SK-N-SH (cell line): ENCODE data around the gene JPT2. TPM values are rescaled to one million over a fixed set of nuclear protein-coding genes. Genes with fewer than 3 reads are reported as not detected.

Source experiments
- CTCF ChIA-PET: fragments of 300-600, 350-600 bp; formaldehyde crosslinking; extraction: SDS; loops from one replicate; lab custom pipeline; 2021; lab: Yijun Ruan, JAX
- POLR2A ChIA-PET: fragments of 350-600 bp; sonication (Branson Sonifier 250); formaldehyde crosslinking; extraction: SDS; loops from one replicate; lab custom pipeline; 2020; ENCODE audit warnings: antibody characterized with exemption, inconsistent platforms; lab: Yijun Ruan, JAX
- DNase-seq: peaks from one replicate; pipeline ENCODE4 v3.0.0; 2012
- H2AFZ ChIP-seq: fragments of 200-600 bp; sonication (generic); 2 replicates; pipeline ENCODE4 v1.8.1; 2016; ENCODE audit warnings: antibody characterized with exemption, mild to moderate bottlenecking, low read depth
- H3F3A ChIP-seq: fragments of 200-600 bp; sonication (generic); replicated peaks from 2 replicates; pipeline ENCODE3; 2016; ENCODE audit warnings: antibody characterized with exemption, mild to moderate bottlenecking; ENCODE audit not compliant: insufficient read depth
- H3K27ac ChIP-seq, 2 experiments: fragments of 200-500 bp in 1 of 2; fragments of 200-600 bp in 1 of 2; sonication (Bioruptor generic) in 1 of 2; sonication (generic), shearing (Covaris generic) in 1 of 2; 2 replicates each; pipeline versions ENCODE4 v1.5.1 to v1.6.1; 2014 to 2016; ENCODE audit warnings: low read depth in 2 of 2, inconsistent platforms in 1 of 2, low read length in 1 of 2, mild to moderate bottlenecking in 1 of 2, mixed read lengths in 1 of 2
- H3K27me3 ChIP-seq: fragments of 200-600 bp; sonication (generic), shearing (Covaris generic); 2 replicates; pipeline ENCODE4 v1.6.1; 2016; ENCODE audit warnings: mixed run types; ENCODE audit not compliant: insufficient read depth
- H3K36me3 ChIP-seq, 2 experiments: fragments of 200-500 bp in 1 of 2; fragments of 200-600 bp in 1 of 2; sonication (Bioruptor generic) in 1 of 2; sonication (generic) in 1 of 2; replicated peaks in 1 of 2; 2 replicates each; pipeline versions ENCODE3 to v1.5.1; 2014 to 2016; ENCODE audit warnings: low read length in 1 of 2, mild to moderate bottlenecking in 1 of 2; ENCODE audit not compliant: insufficient read depth in 2 of 2, control insufficient read depth in 1 of 2
- H3K4me1 ChIP-seq, 2 experiments: fragments of 200-500 bp in 1 of 2; fragments of 200-600 bp in 1 of 2; sonication (Bioruptor generic) in 1 of 2; sonication (generic), shearing (Covaris generic) in 1 of 2; 2 replicates each; pipeline versions ENCODE4 v1.5.1 to v1.6.1; 2014 to 2016; ENCODE audit warnings: low read depth in 1 of 2, low read length in 1 of 2, mixed run types in 1 of 2; ENCODE audit not compliant: insufficient read depth in 2 of 2, control insufficient read depth in 1 of 2
- H3K4me2 ChIP-seq: fragments of 200-600 bp; sonication (generic), shearing (Covaris generic); 2 replicates; pipeline ENCODE4 v1.6.1; 2017; ENCODE audit warnings: mixed run types
- H3K4me3 ChIP-seq, 2 experiments: fragments of 200-500 bp in 1 of 2; fragments of 200-600 bp in 1 of 2; sonication (Bioruptor generic) in 1 of 2; sonication (generic), shearing (Covaris generic) in 1 of 2; 2 replicates each; pipeline versions ENCODE4 v1.5.1 to v1.8.1; 2014 to 2016; ENCODE audit warnings: low read depth in 2 of 2, inconsistent platforms in 1 of 2, low read length in 1 of 2, mild to moderate bottlenecking in 1 of 2, mixed read lengths in 1 of 2, moderate library complexity in 1 of 2
- H3K79me2 ChIP-seq: fragments of 200-600 bp; sonication (generic); 2 replicates; pipeline ENCODE4 v1.8.1; 2017; ENCODE audit warnings: mild to moderate bottlenecking; ENCODE audit not compliant: insufficient read depth
- H3K9ac ChIP-seq: fragments of 200-600 bp; sonication (generic); 2 replicates; pipeline ENCODE4 v1.6.1; 2017; ENCODE audit warnings: mixed run types
- H3K9me2 ChIP-seq: fragments of 200-600 bp; sonication (generic); 2 replicates; pipeline ENCODE4 v1.6.1; 2017; ENCODE audit warnings: mixed run types
- H3K9me3 ChIP-seq: fragments of 200-600 bp; sonication (generic); 2 replicates; pipeline ENCODE4 v1.6.1; 2017; ENCODE audit warnings: mixed run types, mild to moderate bottlenecking, moderate library complexity
- H4K20me1 ChIP-seq: fragments of 200-600 bp; sonication (generic); 2 replicates; pipeline ENCODE4 v1.6.1; 2017; ENCODE audit warnings: mild to moderate bottlenecking, mixed run types; ENCODE audit not compliant: insufficient read depth
- CHD2 ChIP-seq: fragments of 150-350 bp; IDR thresholded peaks from 2 replicates; pipeline ENCODE4 v1.6.1; 2018; ENCODE audit warnings: low read length; ENCODE audit not compliant: partially characterized antibody
- EP300 ChIP-seq, 2 experiments: IDR thresholded peaks; 2 replicates each; pipeline versions ENCODE4 v1.4.0 to v1.6.1; 2012; ENCODE audit warnings: borderline replicate concordance in 1 of 2, low read depth in 1 of 2, low read length in 1 of 2
- FOSL2 ChIP-seq: IDR thresholded peaks from 2 replicates; pipeline ENCODE4 v1.4.0; 2012; ENCODE audit warnings: low read depth, mild to moderate bottlenecking, moderate library complexity, borderline replicate concordance
- GABPA ChIP-seq: IDR thresholded peaks from 2 replicates; pipeline ENCODE4 v1.4.0; 2012; ENCODE audit warnings: low read depth, mild to moderate bottlenecking
- MEF2A ChIP-seq: IDR thresholded peaks from 2 replicates; pipeline ENCODE4 v1.4.0; 2012; ENCODE audit warnings: low read depth, borderline replicate concordance
- MXI1 ChIP-seq: IDR thresholded peaks from 2 replicates; pipeline ENCODE4 v1.6.1; 2012; ENCODE audit warnings: mild to moderate bottlenecking, low read depth, low read length, improper control_type of control experiment
- NRF1 ChIP-seq: IDR thresholded peaks from 2 replicates; pipeline ENCODE4 v1.6.1; 2012; ENCODE audit warnings: low read depth, mild to moderate bottlenecking, low read length
- PBX3 ChIP-seq: IDR thresholded peaks from 2 replicates; pipeline ENCODE4; 2012
- POLR2AphosphoS5 ChIP-seq: IDR thresholded peaks from 2 replicates; pipeline ENCODE4 v1.6.1; 2012; ENCODE audit warnings: low read depth, low read length
- RAD21 ChIP-seq: IDR thresholded peaks from 2 replicates; pipeline ENCODE4 v1.6.1; 2012; ENCODE audit warnings: mild to moderate bottlenecking, low read length
- RCOR1 ChIP-seq: fragments of 150-350 bp; IDR thresholded peaks from 2 replicates; pipeline ENCODE4 v1.6.1; 2017; ENCODE audit warnings: antibody characterized with exemption, low read length
- RXRA ChIP-seq: IDR thresholded peaks from 2 replicates; pipeline ENCODE4 v1.4.0; 2012; ENCODE audit warnings: low read depth, mild to moderate bottlenecking, borderline replicate concordance
- SIN3A ChIP-seq: IDR thresholded peaks from 2 replicates; pipeline ENCODE4 v1.6.1; 2012; ENCODE audit warnings: low read depth, mild to moderate bottlenecking, low read length, moderate library complexity, borderline replicate concordance
- TAF1 ChIP-seq: IDR thresholded peaks from 2 replicates; pipeline ENCODE4 v1.6.1; 2012; ENCODE audit warnings: low read depth, mild to moderate bottlenecking, low read length, moderate library complexity, borderline replicate concordance
- YY1 ChIP-seq: IDR thresholded peaks from 2 replicates; pipeline ENCODE4 v1.4.0; 2012; ENCODE audit warnings: low read depth, mild to moderate bottlenecking
- ZBTB33 ChIP-seq: IDR thresholded peaks from 2 replicates; pipeline ENCODE4 v1.4.0; 2012; ENCODE audit warnings: low read depth, borderline replicate concordance
- WGBS: methylation state at CpG from one replicate; pipeline ENCODE4 v1.1.6; 2017; ENCODE audit warnings: low lambda C conversion rate; 5-methylcytosine and 5-hydroxymethylcytosine counted together
- polyA plus RNA-seq, 3 experiments: library from polyadenylated mRNA; depleted of rRNA; stranded (reverse); fragments of >200 nt; gene quantifications; 2 replicates each; pipeline ENCODE4 v1.2.3, GENCODE V29; 2012
- TF ChIP-seq, protein P1 (sequence below): fragments of 150-350 bp; IDR thresholded peaks from 2 replicates; pipeline ENCODE4 v1.6.1; 2016; ENCODE audit warnings: mild to moderate bottlenecking, low read depth, low read length
- TF ChIP-seq, protein P2 (sequence below): IDR thresholded peaks from 2 replicates; pipeline ENCODE4 v1.4.0; 2012; ENCODE audit warnings: low read depth, borderline replicate concordance
- TF ChIP-seq, protein P3 (sequence below): IDR thresholded peaks from 2 replicates; pipeline ENCODE4 v1.4.0; 2012; ENCODE audit warnings: low read depth

Gene JPT2
- polyA plus RNA-seq, 1 of the 3 experiments (the other 2 are of a cell fraction), result 67.4 TPM

DNA sequence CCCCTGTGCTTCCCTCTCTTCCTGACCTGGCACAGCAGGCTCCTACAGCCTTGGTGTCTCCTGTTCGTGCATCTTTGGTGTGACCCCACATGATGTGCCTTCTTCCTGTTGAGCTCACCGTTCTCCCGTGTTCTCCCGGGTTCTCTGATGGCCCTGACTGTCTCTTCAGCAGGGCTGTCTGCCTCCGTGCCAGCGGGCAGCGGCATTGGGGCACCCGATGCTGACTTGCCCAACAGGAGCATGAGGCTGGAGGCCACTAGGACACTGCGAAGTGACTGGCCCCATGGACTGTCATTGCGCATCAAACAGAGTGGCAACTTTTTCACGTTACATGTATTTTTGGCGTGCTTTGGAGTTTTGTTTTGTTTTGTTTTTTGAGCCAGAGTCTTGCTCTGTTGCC, 43.5 kb upstream of the JPT2 start:
- Histone ChIP-seq H3K4me1 (no peaks in the 10 kb centered on the region), H3K4me2 (no peak overlapping the region), H3K36me3 (peaks cover 24 to 56% of the 10 kb centered on the region in 2 experiments), H3K9me3 (no peaks in the 10 kb centered on the region), H3K9ac (no peak overlapping the region), H4K20me1 (peaks cover 11% of the 10 kb centered on the region), H3K27ac (no peak overlapping the region), H2AFZ (no peak overlapping the region), H3F3A (no peaks in the 10 kb centered on the region), H3K4me3 (no peak overlapping the region), H3K79me2 (peaks cover 38% of the 10 kb centered on the region; the same call in 1 of the 2 replicates), H3K9me2 (no peaks in the 10 kb centered on the region), H3K27me3 (no peaks in the 10 kb centered on the region)
- DNase-seq, result no peak
- WGBS, result 98% methylated on average over 12 of the region's 12 CpGs
- TF ChIP-seq TAF1, result no peak
- TF ChIP-seq RAD21, result no peak
- TF ChIP-seq YY1, result no peak
- TF ChIP-seq, protein P1, sequence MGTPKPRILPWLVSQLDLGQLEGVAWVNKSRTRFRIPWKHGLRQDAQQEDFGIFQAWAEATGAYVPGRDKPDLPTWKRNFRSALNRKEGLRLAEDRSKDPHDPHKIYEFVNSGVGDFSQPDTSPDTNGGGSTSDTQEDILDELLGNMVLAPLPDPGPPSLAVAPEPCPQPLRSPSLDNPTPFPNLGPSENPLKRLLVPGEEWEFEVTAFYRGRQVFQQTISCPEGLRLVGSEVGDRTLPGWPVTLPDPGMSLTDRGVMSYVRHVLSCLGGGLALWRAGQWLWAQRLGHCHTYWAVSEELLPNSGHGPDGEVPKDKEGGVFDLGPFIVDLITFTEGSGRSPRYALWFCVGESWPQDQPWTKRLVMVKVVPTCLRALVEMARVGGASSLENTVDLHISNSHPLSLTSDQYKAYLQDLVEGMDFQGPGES, result no peak
- TF ChIP-seq NRF1, result no peak
- no peak for TF ChIP-seq CHD2
- TF ChIP-seq SIN3A, result no peak
- no peak for TF ChIP-seq MEF2A
- no peak for TF ChIP-seq MXI1
- TF ChIP-seq FOSL2, result no peak
- TF ChIP-seq RCOR1, result no peak
- no peak for TF ChIP-seq PBX3
- TF ChIP-seq, protein P2, sequence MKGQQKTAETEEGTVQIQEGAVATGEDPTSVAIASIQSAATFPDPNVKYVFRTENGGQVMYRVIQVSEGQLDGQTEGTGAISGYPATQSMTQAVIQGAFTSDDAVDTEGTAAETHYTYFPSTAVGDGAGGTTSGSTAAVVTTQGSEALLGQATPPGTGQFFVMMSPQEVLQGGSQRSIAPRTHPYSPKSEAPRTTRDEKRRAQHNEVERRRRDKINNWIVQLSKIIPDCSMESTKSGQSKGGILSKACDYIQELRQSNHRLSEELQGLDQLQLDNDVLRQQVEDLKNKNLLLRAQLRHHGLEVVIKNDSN, result no peak
- TF ChIP-seq, protein P3, sequence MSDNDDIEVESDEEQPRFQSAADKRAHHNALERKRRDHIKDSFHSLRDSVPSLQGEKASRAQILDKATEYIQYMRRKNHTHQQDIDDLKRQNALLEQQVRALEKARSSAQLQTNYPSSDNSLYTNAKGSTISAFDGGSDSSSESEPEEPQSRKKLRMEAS, result no peak
- TF ChIP-seq GABPA, result no peak
- TF ChIP-seq ZBTB33, result no peak
- TF ChIP-seq EP300 (IDR thresholded peaks at IDR 0.05; ENCODE audit: borderline replicate concordance in 1 of 2, low read depth in 1 of 2, low read length in 1 of 2), result no peak
- no peak for TF ChIP-seq POLR2AphosphoS5
- no peak for TF ChIP-seq RXRA
- ChIA-PET CTCF (no interaction called here), POLR2A (no interaction called here)
